ENCODE data around the gene ALPG. TPM values are rescaled to one million over a fixed set of nuclear protein-coding genes. Genes with fewer than 3 reads are reported as not detected.

ALPG gene
- total and polyA plus RNA-seq, 10 of the 15 experiments (the other 5 are each of a cell fraction or from before 2014, with no cell fraction given): not detected

- TF ChIP-seq POLR2AphosphoS2 (IDR thresholded peaks at IDR 0.05; ENCODE audit: low read depth, low read length) (no peak), RAD51 (IDR thresholded peaks at IDR 0.05) (no peak), HDAC6 (IDR thresholded peaks at IDR 0.05; ENCODE audit: unreplicated experiment) (no peak), ZNF592 (IDR thresholded peaks at IDR 0.05) (no peak)
Observed at GRCh38 chr2:232410238-232410900, 3.7 kb downstream of the ALPG start (continued).

DNA sequence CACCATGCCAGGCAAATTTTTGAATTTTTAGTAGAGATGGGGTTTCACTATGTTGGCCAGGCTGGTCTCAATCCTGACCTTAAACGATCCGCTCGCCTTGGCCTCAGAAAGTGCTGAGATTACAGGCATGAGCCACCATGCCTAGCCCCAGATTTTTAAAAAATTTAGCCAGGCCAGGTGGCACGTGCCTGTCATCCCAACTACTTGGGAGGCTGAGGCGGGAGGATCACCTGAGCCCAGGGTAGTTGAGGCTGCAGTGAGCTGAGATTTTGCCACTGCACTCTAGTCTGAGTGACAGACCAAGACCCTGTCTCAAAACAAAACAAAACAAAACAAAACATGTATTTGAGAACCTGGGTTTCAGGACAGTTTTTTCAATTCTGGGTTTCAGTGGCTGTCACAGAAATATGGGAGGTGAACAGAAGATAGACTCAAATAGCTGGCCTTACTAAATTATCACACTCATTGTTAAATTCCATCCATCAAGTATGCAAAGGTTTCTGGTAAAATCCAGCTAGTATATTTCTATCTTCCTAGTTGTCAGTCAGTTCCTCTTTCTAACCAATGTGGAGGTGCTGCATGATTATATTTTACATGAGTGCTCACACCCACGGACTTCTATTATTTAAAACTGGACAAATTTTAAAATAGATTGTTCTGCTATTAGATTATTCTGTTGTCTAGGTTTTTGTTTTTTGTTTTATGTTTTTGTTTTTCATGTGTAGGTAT is 5.4 kb downstream of the ALPG start:
- H3K4me3 ChIP-seq: no peak overlapping the region
- no peak overlapping the region for H3K27ac ChIP-seq (ENCODE audit: control insufficient read depth, insufficient read depth)
- FAIRE-seq: peak; percentile 56
- TF ChIP-seq, protein P1, sequence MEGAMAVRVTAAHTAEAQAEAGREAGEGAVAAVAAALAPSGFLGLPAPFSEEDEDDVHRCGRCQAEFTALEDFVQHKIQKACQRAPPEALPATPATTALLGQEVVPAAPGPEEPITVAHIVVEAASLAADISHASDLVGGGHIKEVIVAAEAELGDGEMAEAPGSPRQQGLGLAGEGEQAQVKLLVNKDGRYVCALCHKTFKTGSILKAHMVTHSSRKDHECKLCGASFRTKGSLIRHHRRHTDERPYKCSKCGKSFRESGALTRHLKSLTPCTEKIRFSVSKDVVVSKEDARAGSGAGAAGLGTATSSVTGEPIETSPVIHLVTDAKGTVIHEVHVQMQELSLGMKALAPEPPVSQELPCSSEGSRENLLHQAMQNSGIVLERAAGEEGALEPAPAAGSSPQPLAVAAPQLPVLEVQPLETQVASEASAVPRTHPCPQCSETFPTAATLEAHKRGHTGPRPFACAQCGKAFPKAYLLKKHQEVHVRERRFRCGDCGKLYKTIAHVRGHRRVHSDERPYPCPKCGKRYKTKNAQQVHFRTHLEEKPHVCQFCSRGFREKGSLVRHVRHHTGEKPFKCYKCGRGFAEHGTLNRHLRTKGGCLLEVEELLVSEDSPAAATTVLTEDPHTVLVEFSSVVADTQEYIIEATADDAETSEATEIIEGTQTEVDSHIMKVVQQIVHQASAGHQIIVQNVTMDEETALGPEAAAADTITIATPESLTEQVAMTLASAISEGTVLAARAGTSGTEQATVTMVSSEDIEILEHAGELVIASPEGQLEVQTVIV (IDR thresholded peaks at IDR 0.05; ENCODE audit: borderline replicate concordance, partially characterized antibody): no peak
- TF ChIP-seq TCF7 (IDR thresholded peaks at IDR 0.05; ENCODE audit: borderline replicate concordance) (no peak), BHLHE40 (IDR thresholded peaks at IDR 0.05; ENCODE audit: borderline replicate concordance in 1 of 2, low read depth in 2 of 2, low read length in 1 of 2) (peak in 1 of 2 experiments; percentile 19; a peak in 1 of 4 replicates), STAT3 (IDR thresholded peaks at IDR 0.05; ENCODE audit: low read depth, low read length) (no peak), SPI1 (IDR thresholded peaks at IDR 0.05; ENCODE audit: borderline replicate concordance, insufficient read depth, low read depth, low read length) (peak; percentile 49), PKNOX1 (IDR thresholded peaks at IDR 0.05) (peak; percentile 42; the same call in 1 of the 2 replicates)
- H3K79me2 ChIP-seq (ENCODE audit: control insufficient read depth, insufficient read depth, low read length): no peaks in the 10 kb centered on the region
- H3K9me3 ChIP-seq (replicated peaks; ENCODE audit: control insufficient read depth, insufficient read depth, low read length): no peaks in the 10 kb centered on the region
- no peaks in the 10 kb centered on the region for H4K20me1 ChIP-seq (ENCODE audit: control insufficient read depth, insufficient read depth)
- ChIA-PET CTCF (interaction anchor here (1.0 to 1.2 kb wide), 2 partner anchors 27 to 29 kb away, joined by 3 read pairs; no protein-coding TSS in a partner anchor), RAD21 (ENCODE audit: unreplicated experiment) (no interaction called here), SMC1A (ENCODE audit: uncharacterized antibody, unreplicated experiment) (no interaction called here), POLR2A (no interaction called here)
- H2AFZ ChIP-seq (ENCODE audit: control insufficient read depth, low read depth, low read length): no peak overlapping the region
- no peak for DNase-seq (ENCODE audit: low read depth, low spot score)
- ATAC-seq: no peak
- H3K9ac ChIP-seq (ENCODE audit: control insufficient read depth, insufficient read depth, low read length): no peak overlapping the region
- no TSS peak for BruUV-seq (replicated peaks)
- H3K36me3 ChIP-seq (ENCODE audit: control insufficient read depth in 2 of 2, insufficient read depth in 2 of 2, low read length in 1 of 2): no peaks in the 10 kb centered on the region
- peak overlapping the region; percentile 48; the same call in 1 of the 2 replicates for H3K4me2 ChIP-seq (ENCODE audit: control insufficient read depth, insufficient read depth)
- H3K27me3 ChIP-seq (replicated peaks in 1 of 2; ENCODE audit: control insufficient read depth in 2 of 2, insufficient read depth in 2 of 2, low read length in 1 of 2): peaks cover 0 to 2% of the 10 kb centered on the region in 2 experiments; a peak in 2 of 4 replicates
- in situ Hi-C loops (cut with MboI): no loop called here
- H3K4me1 ChIP-seq (ENCODE audit: control insufficient read depth, insufficient read depth, low read length): peaks cover 8% of the 10 kb centered on the region
- 49% methylated on average over 6 of the region's 6 CpGs for WGBS (ENCODE audit: insufficient coverage, insufficient replicate concordance, low lambda C conversion rate, missing lambda C conversion rate)
- intact Hi-C loops (cut with micrococcal nuclease; ENCODE audit: unreplicated experiment): no loop called here

All from GM12878 (cell line).